Measurements from ENCODE around the gene HNF4A.

- TF ChIP-seq EGR1 (IDR thresholded peaks at IDR 0.05): no peak
- TF ChIP-seq EP300 (IDR thresholded peaks at IDR 0.05; ENCODE audit: borderline replicate concordance): no peak
- TF ChIP-seq TEAD4 (IDR thresholded peaks at IDR 0.05): no peak
- no peak for TF ChIP-seq FOXM1 (IDR thresholded peaks at IDR 0.05; ENCODE audit: borderline replicate concordance, low read depth)
- TF ChIP-seq REST (IDR thresholded peaks at IDR 0.05; ENCODE audit: low read depth): no peak
- TF ChIP-seq MAX (IDR thresholded peaks at IDR 0.05): no peak
- TF ChIP-seq YY1 (IDR thresholded peaks at IDR 0.05; ENCODE audit: low read depth): no peak
- no peak for TF ChIP-seq NFIC (IDR thresholded peaks at IDR 0.05)
- no peak for TF ChIP-seq RAD21 (IDR thresholded peaks at IDR 0.05; ENCODE audit: low read depth)
- TF ChIP-seq TAF1 (IDR thresholded peaks at IDR 0.05; ENCODE audit: low read depth): no peak
- no peak for TF ChIP-seq CEBPB (IDR thresholded peaks at IDR 0.05)
Measured at GRCh38 chr20:44427804-44428173, 72.3 kb downstream of the HNF4A start.

All from Ishikawa (cell line).